K562 treated with DMSO at 1 percent for 12 hours (cell line): ENCODE results near the gene HPCAL4. TPM values are rescaled to one million over a fixed set of nuclear protein-coding genes. Genes with fewer than 3 reads are reported as not detected.

Experiments
- total RNA-seq: library from RNA; unstranded; fragments of 300-600 nt; gene quantifications from 2 replicates; pipeline ENCODE4 v1.2.3, GENCODE V29; 2022; ENCODE audit not compliant: insufficient read depth

Gene HPCAL4
- total RNA-seq = not detected in 2 replicates

DNA sequence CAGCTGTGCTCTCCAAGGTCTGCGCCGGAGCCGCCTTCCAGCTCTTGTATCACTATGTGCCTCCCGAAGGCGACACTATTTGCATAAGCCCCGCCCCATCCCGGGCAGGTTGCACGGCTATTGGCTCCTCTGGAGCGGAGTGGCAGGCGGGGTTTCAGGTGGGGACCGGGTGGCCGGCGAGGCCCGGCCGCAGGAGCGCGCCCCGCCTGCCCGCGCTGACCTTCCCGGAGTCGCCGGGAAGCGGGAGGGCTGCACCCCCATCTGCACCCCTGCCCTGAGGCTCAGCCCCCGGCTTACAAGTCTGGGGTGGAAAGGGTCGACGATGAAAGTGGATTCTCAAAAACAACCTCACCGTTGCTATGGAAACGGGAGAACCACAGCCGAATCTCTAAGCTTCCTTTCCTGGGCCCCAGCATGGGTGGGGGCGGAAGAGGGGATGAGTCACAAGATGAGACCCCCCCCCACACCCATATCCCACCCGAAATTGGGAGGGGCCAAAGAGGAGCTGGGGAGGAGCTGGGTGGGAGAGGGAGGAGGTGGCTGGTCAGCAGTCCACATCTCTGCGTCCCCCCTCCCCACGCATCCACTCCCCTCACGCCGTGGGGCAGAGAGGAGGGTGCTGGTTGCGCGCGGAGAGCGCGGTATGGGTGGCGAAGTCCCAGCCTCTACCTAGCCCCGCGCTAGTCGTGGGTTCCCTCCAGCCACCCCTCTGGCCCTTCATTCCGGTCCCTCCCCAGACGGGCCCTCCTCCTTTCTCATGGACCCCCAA is at the start of gene HPCAL4:
Gene HPCAL4 (minus strand): TSS at position 51 of the 769 bp plus-strand sequence. CDS start 6,830 bp downstream, outside the sequence.

DNA sequence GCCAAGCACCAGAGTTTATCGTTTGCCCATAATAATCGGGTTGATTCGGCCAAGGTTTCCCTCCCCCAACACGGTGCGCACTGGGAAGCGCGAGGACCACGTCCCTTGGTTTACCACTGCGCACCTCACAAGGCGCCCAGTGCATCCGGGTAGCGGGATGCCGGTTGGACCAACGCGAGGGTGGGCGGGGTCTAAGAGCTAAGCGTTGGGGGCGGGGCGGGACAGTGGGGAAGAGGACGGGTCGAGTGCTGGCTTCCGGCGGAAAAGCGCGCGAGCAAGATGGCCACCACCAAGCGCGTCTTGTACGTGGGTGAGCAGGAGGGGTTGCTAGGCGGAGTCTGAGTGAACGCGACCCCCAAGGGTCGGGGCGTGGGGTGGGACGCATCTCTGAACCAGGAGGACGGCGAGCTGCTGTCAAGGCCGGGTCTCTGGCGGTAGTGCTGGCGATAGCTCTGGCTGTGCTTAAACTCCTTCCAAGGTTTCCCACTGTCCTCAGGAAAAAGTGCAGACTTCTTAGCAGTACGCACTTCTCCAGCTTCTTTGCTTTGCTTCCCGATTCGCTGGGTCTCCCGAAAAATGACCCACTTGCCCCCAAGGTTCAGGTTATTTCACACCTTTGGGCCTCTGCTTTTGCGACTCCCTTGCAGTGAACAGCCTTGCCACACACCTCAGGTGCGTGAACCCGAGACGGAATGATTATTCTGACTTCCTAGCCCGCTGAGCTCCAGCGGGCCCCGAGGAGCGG is 47.6 kb upstream of the HPCAL4 start, which contains the start of gene PPIE:
Gene PPIE (plus strand): TSS at position 261 of the 745 bp plus-strand sequence. CDS start 19 bp downstream, at position 280.

GRCh38 chr1:39671793-39672550 is 19.3 kb downstream of the HPCAL4 start, which contains the start of gene NT5C1A:
Gene NT5C1A, minus strand, starts transcription at chr1:39672107. Its CDS starts 69 bp downstream, at chr1:39672038.

GRCh38 chr1:39639305-39640130 is 51.7 kb downstream of the HPCAL4 start, which contains the start of gene HEYL:
Gene HEYL, minus strand, starts transcription at chr1:39639643. Its CDS starts 18 bp downstream, at chr1:39639625.

Other genes with a start within 250 kb of the HPCAL4 start
- gene BMP8A, start 199.8 kb downstream of the HPCAL4 start, total RNA-seq = 0.67 TPM in 1 of 2 replicates, not detected in the other
- gene PABPC4, start 114.6 kb downstream of the HPCAL4 start, total RNA-seq = 98.1 and 191 TPM in 2 replicates
- gene HEYL, start 51.8 kb downstream of the HPCAL4 start, total RNA-seq = 0.69 and 2.0 TPM in 2 replicates
- not detected in 2 replicates for gene NT5C1A, start 19.3 kb downstream of the HPCAL4 start, total RNA-seq
- 115 and 122 TPM in 2 replicates for gene PPIE, start 47.4 kb upstream of the HPCAL4 start, total RNA-seq
- 0.63 and 2.0 TPM in 2 replicates for gene OXCT2, start 79.9 kb upstream of the HPCAL4 start, total RNA-seq
- 0.41 and 1.7 TPM in 2 replicates for gene BMP8B, start 97.4 kb upstream of the HPCAL4 start, total RNA-seq
- 21.1 and 36.2 TPM in 2 replicates for gene TRIT1, start 192.1 kb upstream of the HPCAL4 start, total RNA-seq
- gene MYCL, start 210.5 kb upstream of the HPCAL4 start, total RNA-seq = 10.6 and 20.4 TPM in 2 replicates